H1 (cell line): ENCODE results near the gene ECT2L. TPM values are rescaled to one million over a fixed set of nuclear protein-coding genes. Genes with fewer than 3 reads are reported as not detected.

Experiments used
- ATF3 ChIP-seq: IDR thresholded peaks from 2 replicates; pipeline ENCODE4 v1.6.1; 2011; ENCODE audit warnings: low read depth, mild to moderate bottlenecking, low read length; ENCODE audit not compliant: insufficient read depth
- CBX5 ChIP-seq: fragments of 300-800, 300-1000 bp; sonication (generic); IDR thresholded peaks from 2 replicates; pipeline ENCODE4 v1.7.1; 2016; ENCODE audit warnings: antibody characterized with exemption, low read length, low read depth
- JUN ChIP-seq: IDR thresholded peaks from 2 replicates; pipeline ENCODE4 v1.6.1; 2011; ENCODE audit warnings: low read depth, mild to moderate bottlenecking, improper control_type of control experiment, low read length
- SIRT6 ChIP-seq: IDR thresholded peaks from one replicate; pipeline ENCODE4 v1.7.1; 2012; ENCODE audit warnings: low read length, inconsistent platforms
- polyA plus RNA-seq, 7 experiments: library from polyadenylated mRNA; depleted of rRNA in 3 of 7; stranded (reverse) in 5 of 7; unstranded in 2 of 7; fragments of >200 nt in 5 of 7; fragments of 200-250 nt in 2 of 7; gene quantifications; 1 replicate in 5 of 7; 2 replicates in 1 of 7; 4 replicates in 1 of 7; pipeline versions ENCODE4 v1.2.1 to v1.2.3, GENCODE V29; 2011 to 2013; ENCODE audit warnings: missing spikeins in 2 of 7, mixed read lengths in 2 of 7
- total RNA-seq: library from RNA; stranded (reverse); fragmentation: NEBNext Ultra II Directional; extraction: Animal tissue kit (Norgen Biotek cat#: 25700); gene quantifications from 2 replicates; pipeline ENCODE4 v1.2.1, GENCODE V29; 2021

ECT2L gene
- total and polyA plus RNA-seq, 2 of the 8 experiments (the other 6 are each of a cell fraction or from before 2014, with no cell fraction given): not detected

DNA sequence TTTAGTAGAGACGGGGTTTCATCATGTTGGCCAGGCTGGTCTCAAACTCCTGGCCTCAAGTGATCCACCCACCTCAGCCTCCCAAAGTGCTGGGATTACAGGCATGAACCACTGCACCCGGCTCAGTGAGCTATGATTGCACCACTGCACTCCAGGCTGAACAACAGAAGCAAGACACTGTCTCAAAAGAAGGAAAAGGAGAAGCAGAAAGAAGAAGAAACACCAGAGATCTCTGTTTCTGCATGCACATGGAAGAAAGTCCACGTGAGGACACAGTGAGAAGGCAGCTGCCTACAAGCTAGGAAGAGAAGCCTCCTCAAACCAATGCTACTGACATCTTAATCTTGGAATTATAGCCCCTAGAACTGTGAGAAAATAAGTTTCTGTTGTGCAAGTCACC is 16.0 kb downstream of the ECT2L start (continued):
- TF ChIP-seq ATF3 (no peak), SIRT6 (no peak), JUN (no peak), CBX5 (no peak)
